SK-N-SH treated with all-trans-retinoic acid at 6 μM for 48 hours (cell line): ENCODE measurements around the gene TAS2R13.

Experiments used
- ATAC-seq: fragments of 200-7000 bp; cut with Tn5 transposase; 3 replicates; pipeline ENCODE4 v1.9.1; 2020; ENCODE audit warnings: mild to moderate bottlenecking, moderate library complexity
- ARNTL ChIP-seq: fragments of 450-650 bp; formaldehyde crosslinking; IDR thresholded peaks from 2 replicates; pipeline ENCODE4 v1.5.0; 2020; ENCODE audit warnings: low read depth, mild to moderate bottlenecking, moderate library complexity, borderline replicate concordance
- BACH2 ChIP-seq: fragments of 250-450 bp; sonication (Bioruptor Pico); IDR thresholded peaks from 2 replicates; pipeline ENCODE4 v1.9.0; 2021; ENCODE audit warnings: mild to moderate bottlenecking, borderline replicate concordance
- CSDC2 ChIP-seq: fragments of 250-450 bp; sonication (Bioruptor Pico); IDR thresholded peaks from 2 replicates; pipeline ENCODE4 v1.5.0; 2020; ENCODE audit warnings: mild to moderate bottlenecking, moderate library complexity
- ESRRG ChIP-seq: fragments of 250-450 bp; sonication (Bioruptor Pico); IDR thresholded peaks from 2 replicates; pipeline ENCODE4 v1.6.1; 2021; ENCODE audit warnings: mild to moderate bottlenecking
- GLIS3 ChIP-seq: fragments of 250-450 bp; sonication (Bioruptor Pico); IDR thresholded peaks from 2 replicates; pipeline ENCODE4 v1.5.0; 2020; ENCODE audit warnings: mild to moderate bottlenecking, moderate library complexity
- ISL1 ChIP-seq: fragments of 250-450 bp; sonication (Bioruptor Pico); IDR thresholded peaks from 2 replicates; pipeline ENCODE4 v2.1.2; 2022; ENCODE audit warnings: mild to moderate bottlenecking, moderate library complexity
- POU6F1 ChIP-seq: fragments of 250-450 bp; sonication (Bioruptor Pico); IDR thresholded peaks from 2 replicates; pipeline ENCODE4 v1.8.0; 2021; ENCODE audit warnings: low read depth, mild to moderate bottlenecking, moderate library complexity, borderline replicate concordance
- PPARA ChIP-seq: fragments of 250-450 bp; sonication (Bioruptor Pico); IDR thresholded peaks from 2 replicates; pipeline ENCODE4 v1.5.0; 2020; ENCODE audit warnings: mild to moderate bottlenecking, borderline replicate concordance
- RARB ChIP-seq: fragments of 250-450 bp; sonication (Bioruptor Pico); IDR thresholded peaks from 2 replicates; pipeline ENCODE4 v1.8.0; 2021; ENCODE audit warnings: mild to moderate bottlenecking, moderate library complexity
- SNAI2 ChIP-seq: fragments of 250-450 bp; sonication (Bioruptor Pico); IDR thresholded peaks from 2 replicates; pipeline ENCODE4 v1.5.0; 2020; ENCODE audit warnings: mild to moderate bottlenecking, moderate library complexity
- TCF4 ChIP-seq: fragments of 250-450 bp; sonication (Bioruptor Pico); IDR thresholded peaks from 2 replicates; pipeline ENCODE4 v1.8.0; 2021; ENCODE audit warnings: mild to moderate bottlenecking, moderate library complexity, borderline replicate concordance
- TOX ChIP-seq: fragments of 250-450 bp; sonication (Bioruptor Pico); IDR thresholded peaks from 2 replicates; pipeline ENCODE4 v1.8.0; 2021; ENCODE audit warnings: mild to moderate bottlenecking, moderate library complexity, borderline replicate concordance
- TSHZ2 ChIP-seq: fragments of 250-450 bp; sonication (Bioruptor Pico); IDR thresholded peaks from 2 replicates; pipeline ENCODE4 v1.5.0; 2020; ENCODE audit warnings: mild to moderate bottlenecking, moderate library complexity
- ZC3H10 ChIP-seq: fragments of 250-450 bp; sonication (Bioruptor Pico); IDR thresholded peaks from 2 replicates; pipeline ENCODE4 v1.5.1; 2021; ENCODE audit warnings: mild to moderate bottlenecking, moderate library complexity
- ZFP3 ChIP-seq: fragments of 250-450 bp; sonication (Bioruptor Pico); IDR thresholded peaks from 2 replicates; pipeline ENCODE4 v1.5.0; 2020; ENCODE audit warnings: mild to moderate bottlenecking, moderate library complexity
- ZFP30 ChIP-seq: fragments of 450-650 bp; formaldehyde crosslinking; IDR thresholded peaks from 2 replicates; pipeline ENCODE4 v1.5.0; 2022; ENCODE audit warnings: mild to moderate bottlenecking, moderate library complexity
- ZNF565 ChIP-seq: fragments of 450-650 bp; formaldehyde crosslinking; conservative IDR thresholded peaks from 2 replicates; pipeline ENCODE4 v1.5.0; 2020; ENCODE audit warnings: low read depth, mild to moderate bottlenecking, moderate library complexity
- ZNF70 ChIP-seq: fragments of 450-650 bp; formaldehyde crosslinking; IDR thresholded peaks from 2 replicates; pipeline ENCODE4 v1.5.0; 2020; ENCODE audit warnings: mild to moderate bottlenecking, moderate library complexity
- ZNF8 ChIP-seq: fragments of 450-650 bp; formaldehyde crosslinking; IDR thresholded peaks from 2 replicates; pipeline ENCODE4 v1.5.0; 2020; ENCODE audit warnings: mild to moderate bottlenecking, moderate library complexity
- TF ChIP-seq, protein P1 (sequence below): fragments of 250-450 bp; sonication (Bioruptor Pico); IDR thresholded peaks from 2 replicates; pipeline ENCODE4 v1.5.1; 2020; ENCODE audit warnings: low read depth, mild to moderate bottlenecking, moderate library complexity
- TF ChIP-seq, protein P2 (sequence below): fragments of 250-450 bp; sonication (Bioruptor Pico); IDR thresholded peaks from 2 replicates; pipeline ENCODE4 v1.8.0; 2020; ENCODE audit warnings: mild to moderate bottlenecking, moderate library complexity, borderline replicate concordance

TAS2R13 gene

DNA sequence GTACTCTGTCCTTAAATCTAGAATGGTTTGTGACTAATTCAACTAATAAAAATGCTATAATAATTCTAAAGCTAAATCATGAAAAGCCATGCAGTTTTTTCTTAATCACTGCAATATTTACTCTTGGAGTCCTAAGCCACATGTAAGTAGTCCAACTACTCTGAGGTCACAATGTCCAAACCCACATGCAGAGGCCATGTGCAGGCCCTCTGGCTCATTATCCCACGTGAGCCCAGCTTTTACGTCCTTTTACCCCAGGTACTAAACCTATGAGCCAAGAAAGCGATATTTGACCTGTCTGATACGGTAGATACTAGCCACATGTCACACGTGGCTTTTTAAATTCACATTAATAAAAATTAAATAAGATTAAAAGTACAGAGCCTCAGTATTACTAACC lies 12.5 kb downstream of the TAS2R13 start:
- ATAC-seq: no peak
- TF ChIP-seq ZC3H10 (CRISPR knock-in tag) (no peak), TOX (no peak), ZNF8 (CRISPR knock-in tag) (no peak), ZFP3 (CRISPR knock-in tag) (no peak), RARB (CRISPR knock-in tag) (no peak), ARNTL (CRISPR knock-in tag) (no peak), TCF4 (CRISPR knock-in tag) (no peak), CSDC2 (CRISPR knock-in tag) (no peak), POU6F1 (CRISPR knock-in tag) (no peak)
- TF ChIP-seq, protein P1, sequence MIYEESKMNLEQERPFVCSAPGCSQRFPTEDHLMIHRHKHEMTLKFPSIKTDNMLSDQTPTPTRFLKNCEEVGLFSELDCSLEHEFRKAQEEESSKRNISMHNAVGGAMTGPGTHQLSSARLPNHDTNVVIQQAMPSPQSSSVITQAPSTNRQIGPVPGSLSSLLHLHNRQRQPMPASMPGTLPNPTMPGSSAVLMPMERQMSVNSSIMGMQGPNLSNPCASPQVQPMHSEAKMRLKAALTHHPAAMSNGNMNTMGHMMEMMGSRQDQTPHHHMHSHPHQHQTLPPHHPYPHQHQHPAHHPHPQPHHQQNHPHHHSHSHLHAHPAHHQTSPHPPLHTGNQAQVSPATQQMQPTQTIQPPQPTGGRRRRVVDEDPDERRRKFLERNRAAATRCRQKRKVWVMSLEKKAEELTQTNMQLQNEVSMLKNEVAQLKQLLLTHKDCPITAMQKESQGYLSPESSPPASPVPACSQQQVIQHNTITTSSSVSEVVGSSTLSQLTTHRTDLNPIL (CRISPR knock-in tag): no peak

DNA sequence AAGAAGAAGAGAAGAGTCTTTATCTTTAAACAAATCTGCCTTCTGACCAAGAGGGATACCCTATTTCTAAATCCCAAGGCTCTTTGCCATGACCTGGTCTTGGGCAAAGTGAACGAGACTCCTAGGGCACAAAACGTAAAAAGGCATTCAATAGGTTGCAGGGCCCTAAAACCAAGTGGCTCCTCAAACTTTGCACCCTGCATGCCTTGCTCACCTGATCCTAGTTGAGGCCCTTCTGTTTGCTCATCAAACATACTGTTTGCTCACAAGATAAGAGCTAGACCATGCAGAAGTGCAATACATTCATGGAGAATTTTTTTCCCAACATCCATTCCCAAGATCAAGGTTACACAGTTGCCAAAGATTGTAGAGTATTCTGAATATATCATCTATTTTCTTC lies 17.4 kb downstream of the TAS2R13 start:
- ATAC-seq: no peak
- TF ChIP-seq SNAI2 (CRISPR knock-in tag) (no peak), GLIS3 (CRISPR knock-in tag) (no peak), ZNF565 (no peak), ARNTL (CRISPR knock-in tag) (no peak), POU6F1 (CRISPR knock-in tag) (no peak)

DNA sequence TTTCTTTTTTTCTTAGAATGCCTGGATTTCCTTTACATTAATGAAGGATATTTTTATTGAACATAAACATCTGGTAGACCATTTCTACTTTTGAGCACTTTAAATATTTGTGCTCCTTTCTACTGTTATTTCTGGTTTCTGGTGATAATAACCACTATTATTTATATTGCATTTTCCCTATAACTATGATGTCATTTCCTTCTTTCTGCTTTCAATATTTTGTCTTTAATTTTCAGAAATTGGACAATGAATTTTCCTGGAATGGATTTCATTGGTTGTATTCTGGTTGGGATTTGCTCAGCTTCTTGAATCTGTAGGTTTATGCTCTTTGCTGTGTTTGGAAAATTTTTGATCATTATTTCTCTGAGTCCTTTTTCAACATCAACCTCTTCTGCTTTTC lies 20.1 kb downstream of the TAS2R13 start:
- TF ChIP-seq ISL1 (CRISPR knock-in tag) (no peak), TOX (no peak), GLIS3 (CRISPR knock-in tag) (no peak), ZFP30 (CRISPR knock-in tag) (no peak), SNAI2 (CRISPR knock-in tag) (no peak), BACH2 (CRISPR knock-in tag) (no peak), RARB (CRISPR knock-in tag) (no peak), PPARA (CRISPR knock-in tag) (no peak), ZNF565 (no peak), ESRRG (CRISPR knock-in tag) (no peak), TSHZ2 (CRISPR knock-in tag) (no peak), ZFP3 (CRISPR knock-in tag) (no peak), ZNF70 (CRISPR knock-in tag) (no peak)
- TF ChIP-seq, protein P2, sequence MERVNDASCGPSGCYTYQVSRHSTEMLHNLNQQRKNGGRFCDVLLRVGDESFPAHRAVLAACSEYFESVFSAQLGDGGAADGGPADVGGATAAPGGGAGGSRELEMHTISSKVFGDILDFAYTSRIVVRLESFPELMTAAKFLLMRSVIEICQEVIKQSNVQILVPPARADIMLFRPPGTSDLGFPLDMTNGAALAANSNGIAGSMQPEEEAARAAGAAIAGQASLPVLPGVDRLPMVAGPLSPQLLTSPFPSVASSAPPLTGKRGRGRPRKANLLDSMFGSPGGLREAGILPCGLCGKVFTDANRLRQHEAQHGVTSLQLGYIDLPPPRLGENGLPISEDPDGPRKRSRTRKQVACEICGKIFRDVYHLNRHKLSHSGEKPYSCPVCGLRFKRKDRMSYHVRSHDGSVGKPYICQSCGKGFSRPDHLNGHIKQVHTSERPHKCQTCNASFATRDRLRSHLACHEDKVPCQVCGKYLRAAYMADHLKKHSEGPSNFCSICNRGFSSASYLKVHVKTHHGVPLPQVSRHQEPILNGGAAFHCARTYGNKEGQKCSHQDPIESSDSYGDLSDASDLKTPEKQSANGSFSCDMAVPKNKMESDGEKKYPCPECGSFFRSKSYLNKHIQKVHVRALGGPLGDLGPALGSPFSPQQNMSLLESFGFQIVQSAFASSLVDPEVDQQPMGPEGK: no peak
- TF ChIP-seq, protein P1 (CRISPR knock-in tag): no peak
- no peak for ATAC-seq
